ENCODE measurements around the gene RANBP3.
A peak's percentile ranks its signal among the peaks of the same experiment; 100 is the strongest.

The RANBP3 gene

DNA sequence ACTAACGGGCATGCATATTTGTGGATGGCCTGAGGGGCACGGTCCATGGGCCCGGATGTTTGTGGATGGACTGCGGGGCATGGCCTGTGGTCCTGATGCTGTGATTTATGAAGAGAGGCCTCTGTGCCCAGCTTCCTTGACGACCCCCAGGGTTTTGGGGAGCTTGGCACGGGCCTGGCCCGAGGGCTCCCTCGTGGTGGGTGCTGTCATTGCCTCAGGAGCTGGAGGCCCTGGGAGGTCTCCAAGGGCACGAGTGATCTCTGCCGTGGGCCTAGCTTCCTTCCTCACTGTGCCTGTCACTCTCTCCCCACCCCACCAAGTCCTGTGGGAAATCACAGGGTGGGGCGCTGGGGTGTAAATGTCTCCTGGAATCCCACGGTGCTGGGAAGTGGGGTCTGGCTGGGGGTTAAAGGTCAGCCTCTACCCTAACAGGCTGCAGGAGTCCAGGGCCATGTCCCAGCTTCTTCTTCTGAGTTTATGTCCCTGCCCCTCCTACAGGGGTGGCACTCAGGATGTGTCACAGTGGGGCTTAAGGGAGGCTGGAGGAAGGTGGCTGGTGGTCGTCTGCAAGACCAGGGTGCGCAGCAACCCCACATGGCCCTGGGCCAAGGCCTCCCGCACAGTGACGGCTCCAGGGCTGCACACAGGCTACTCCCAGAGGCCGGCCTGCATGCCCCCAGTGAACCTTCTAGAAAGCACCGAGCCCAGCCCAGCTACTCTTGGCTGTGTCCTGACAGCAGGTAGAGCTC is 27.6 kb upstream of the RANBP3 start:
- no peak overlapping the region for H3K27ac ChIP-seq (ENCODE audit: low read depth, low read length)
- H3K4ac ChIP-seq (ENCODE audit: low read depth, low read length): no peak overlapping the region
- peaks cover 3% of the 10 kb centered on the region for H3K9me3 ChIP-seq (ENCODE audit: insufficient read depth, low read depth, low read length)
- H3K36me3 ChIP-seq (ENCODE audit: control insufficient read depth in 1 of 2, insufficient read depth in 2 of 2, low read length in 2 of 2): no peaks in the 10 kb centered on the region
- H3K79me1 ChIP-seq (ENCODE audit: low read length): no peaks in the 10 kb centered on the region
- H3K18ac ChIP-seq (ENCODE audit: low read length): no peak overlapping the region
- H3K23ac ChIP-seq (ENCODE audit: low read length): no peak overlapping the region
- no peak overlapping the region for H3K4me3 ChIP-seq (ENCODE audit: low read depth, low read length)
- H4K8ac ChIP-seq (ENCODE audit: low read depth, low read length): no peak overlapping the region
- no peaks in the 10 kb centered on the region for H3K79me2 ChIP-seq (ENCODE audit: control insufficient read depth, insufficient read depth, low read length, poor library complexity)
- H3K27me3 ChIP-seq (ENCODE audit: insufficient read depth, low read length): no peaks in the 10 kb centered on the region
- H2BK120ac ChIP-seq (ENCODE audit: insufficient read depth, low read length, poor library complexity): no peak overlapping the region
- no peak overlapping the region for H3K14ac ChIP-seq (ENCODE audit: low read length)
- no peak overlapping the region for H2BK12ac ChIP-seq (ENCODE audit: low read length)
- H3K4me1 ChIP-seq (ENCODE audit: control insufficient read depth in 1 of 2, insufficient read depth in 2 of 2, low read length in 2 of 2): no peaks in the 10 kb centered on the region
- H3K9ac ChIP-seq (ENCODE audit: low read length): no peak overlapping the region
- no peak overlapping the region for H3K4me2 ChIP-seq (ENCODE audit: low read length)
- no peak overlapping the region for H4K91ac ChIP-seq (ENCODE audit: low read depth, low read length)
- DNase-seq: no peak
- no peak overlapping the region for H2BK5ac ChIP-seq (ENCODE audit: low read depth, low read length, poor library complexity)
- no peak overlapping the region for H2AK5ac ChIP-seq (ENCODE audit: low read length)
- no peak overlapping the region for H4K12ac ChIP-seq (ENCODE audit: low read depth, low read length)
- no CpG with 5 or more reads among the region's 18 CpGs for WGBS (ENCODE audit: extremely low coverage, insufficient coverage, insufficient read length)
- no peak overlapping the region for H2AFZ ChIP-seq (ENCODE audit: insufficient read depth, low read length, poor library complexity)

DNA sequence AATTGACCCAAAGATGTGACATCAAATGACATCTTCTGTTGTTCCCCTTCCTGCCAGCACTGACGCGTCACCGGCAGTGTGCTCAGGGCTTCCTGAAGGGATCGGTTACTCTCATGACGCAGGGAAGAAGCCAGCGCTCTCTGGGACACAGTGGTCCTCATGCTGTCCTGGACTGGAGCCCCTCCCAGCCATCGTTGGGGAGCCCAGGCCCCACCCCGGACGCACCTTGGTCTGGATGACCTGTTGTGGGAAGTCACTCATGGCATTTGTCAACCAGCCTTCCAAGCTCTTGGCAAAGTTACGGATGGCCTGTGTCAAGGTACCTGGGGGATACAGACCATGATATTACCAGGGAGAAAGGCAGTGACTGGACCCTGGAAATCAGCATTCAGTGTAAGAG is 26.0 kb upstream of the RANBP3 start:
- no peak overlapping the region for H3K18ac ChIP-seq (ENCODE audit: low read length)
- H3K14ac ChIP-seq (ENCODE audit: low read length): no peak overlapping the region
- H3K27me3 ChIP-seq (ENCODE audit: insufficient read depth, low read length): no peaks in the 10 kb centered on the region
- no peaks in the 10 kb centered on the region for H3K79me2 ChIP-seq (ENCODE audit: control insufficient read depth, insufficient read depth, low read length, poor library complexity)
- no peak overlapping the region for H2AFZ ChIP-seq (ENCODE audit: insufficient read depth, low read length, poor library complexity)
- H3K4me2 ChIP-seq (ENCODE audit: low read length): no peak overlapping the region
- no peak overlapping the region for H3K4ac ChIP-seq (ENCODE audit: low read depth, low read length)
- H3K4me3 ChIP-seq (ENCODE audit: low read depth, low read length): peak overlapping the region; percentile 9
- no peak overlapping the region for H4K91ac ChIP-seq (ENCODE audit: low read depth, low read length)
- H4K12ac ChIP-seq (ENCODE audit: low read depth, low read length): no peak overlapping the region
- no peak overlapping the region for H2AK5ac ChIP-seq (ENCODE audit: low read length)
- H4K8ac ChIP-seq (ENCODE audit: low read depth, low read length): no peak overlapping the region
- H3K23ac ChIP-seq (ENCODE audit: low read length): no peak overlapping the region
- H2BK12ac ChIP-seq (ENCODE audit: low read length): no peak overlapping the region
- peaks cover 3% of the 10 kb centered on the region for H3K9me3 ChIP-seq (ENCODE audit: insufficient read depth, low read depth, low read length)
- no peaks in the 10 kb centered on the region for H3K79me1 ChIP-seq (ENCODE audit: low read length)
- no peak for DNase-seq
- H2BK120ac ChIP-seq (ENCODE audit: insufficient read depth, low read length, poor library complexity): no peak overlapping the region
- H3K4me1 ChIP-seq (ENCODE audit: control insufficient read depth in 1 of 2, insufficient read depth in 2 of 2, low read length in 2 of 2): no peaks in the 10 kb centered on the region
- no peak overlapping the region for H2BK5ac ChIP-seq (ENCODE audit: low read depth, low read length, poor library complexity)
- no peak overlapping the region for H3K27ac ChIP-seq (ENCODE audit: low read depth, low read length)
- H3K9ac ChIP-seq (ENCODE audit: low read length): no peak overlapping the region
- no CpG with 5 or more reads among the region's 10 CpGs for WGBS (ENCODE audit: extremely low coverage, insufficient coverage, insufficient read length)
- H3K36me3 ChIP-seq (ENCODE audit: control insufficient read depth in 1 of 2, insufficient read depth in 2 of 2, low read length in 2 of 2): no peaks in the 10 kb centered on the region

DNA sequence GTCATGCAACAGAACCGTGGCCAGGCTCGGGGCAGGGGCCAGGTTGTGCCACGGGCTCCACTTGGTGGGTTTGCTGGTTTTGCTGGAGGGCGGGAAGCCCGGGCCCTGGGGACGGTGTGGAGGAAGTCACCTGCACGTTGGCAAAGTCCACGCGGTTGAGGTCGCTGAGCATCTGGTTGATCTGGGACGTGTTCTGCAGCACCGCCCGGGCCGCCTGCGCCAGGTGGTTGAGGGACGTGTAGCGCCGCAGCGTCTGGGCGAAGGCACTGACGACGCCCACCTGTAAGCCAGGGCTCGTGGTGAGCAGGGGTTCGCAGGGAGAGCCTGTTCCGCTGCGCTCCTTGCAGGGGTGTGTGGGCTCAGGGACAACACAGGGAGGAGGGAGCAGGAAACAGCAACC is 24.7 kb upstream of the RANBP3 start:
- no peak overlapping the region for H3K4me3 ChIP-seq (ENCODE audit: low read depth, low read length)
- H2AFZ ChIP-seq (ENCODE audit: insufficient read depth, low read length, poor library complexity): no peak overlapping the region
- no peak overlapping the region for H2BK5ac ChIP-seq (ENCODE audit: low read depth, low read length, poor library complexity)
- no peak overlapping the region for H3K9ac ChIP-seq (ENCODE audit: low read length)
- no peak overlapping the region for H3K18ac ChIP-seq (ENCODE audit: low read length)
- H2AK5ac ChIP-seq (ENCODE audit: low read length): no peak overlapping the region
- H4K91ac ChIP-seq (ENCODE audit: low read depth, low read length): no peak overlapping the region
- H4K8ac ChIP-seq (ENCODE audit: low read depth, low read length): no peak overlapping the region
- no CpG with 5 or more reads among the region's 26 CpGs for whole genome bisulfite sequencing (ENCODE audit: extremely low coverage, insufficient coverage, insufficient read length)
- no peak overlapping the region for H3K4ac ChIP-seq (ENCODE audit: low read depth, low read length)
- no peak overlapping the region for H4K12ac ChIP-seq (ENCODE audit: low read depth, low read length)
- H3K14ac ChIP-seq (ENCODE audit: low read length): no peak overlapping the region
- no peak overlapping the region for H3K23ac ChIP-seq (ENCODE audit: low read length)
- H3K79me1 ChIP-seq (ENCODE audit: low read length): no peaks in the 10 kb centered on the region
- no peaks in the 10 kb centered on the region for H3K4me1 ChIP-seq (ENCODE audit: control insufficient read depth in 1 of 2, insufficient read depth in 2 of 2, low read length in 2 of 2)
- no peak overlapping the region for H2BK120ac ChIP-seq (ENCODE audit: insufficient read depth, low read length, poor library complexity)
- H3K79me2 ChIP-seq (ENCODE audit: control insufficient read depth, insufficient read depth, low read length, poor library complexity): no peaks in the 10 kb centered on the region
- no peak overlapping the region for H3K27ac ChIP-seq (ENCODE audit: low read depth, low read length)
- peaks cover 3% of the 10 kb centered on the region for H3K9me3 ChIP-seq (ENCODE audit: insufficient read depth, low read depth, low read length)
- DNase-seq: no peak
- H3K36me3 ChIP-seq (ENCODE audit: control insufficient read depth in 1 of 2, insufficient read depth in 2 of 2, low read length in 2 of 2): no peaks in the 10 kb centered on the region
- no peak overlapping the region for H3K4me2 ChIP-seq (ENCODE audit: low read length)
- no peaks in the 10 kb centered on the region for H3K27me3 ChIP-seq (ENCODE audit: insufficient read depth, low read length)
- H2BK12ac ChIP-seq (ENCODE audit: low read length): no peak overlapping the region

DNA sequence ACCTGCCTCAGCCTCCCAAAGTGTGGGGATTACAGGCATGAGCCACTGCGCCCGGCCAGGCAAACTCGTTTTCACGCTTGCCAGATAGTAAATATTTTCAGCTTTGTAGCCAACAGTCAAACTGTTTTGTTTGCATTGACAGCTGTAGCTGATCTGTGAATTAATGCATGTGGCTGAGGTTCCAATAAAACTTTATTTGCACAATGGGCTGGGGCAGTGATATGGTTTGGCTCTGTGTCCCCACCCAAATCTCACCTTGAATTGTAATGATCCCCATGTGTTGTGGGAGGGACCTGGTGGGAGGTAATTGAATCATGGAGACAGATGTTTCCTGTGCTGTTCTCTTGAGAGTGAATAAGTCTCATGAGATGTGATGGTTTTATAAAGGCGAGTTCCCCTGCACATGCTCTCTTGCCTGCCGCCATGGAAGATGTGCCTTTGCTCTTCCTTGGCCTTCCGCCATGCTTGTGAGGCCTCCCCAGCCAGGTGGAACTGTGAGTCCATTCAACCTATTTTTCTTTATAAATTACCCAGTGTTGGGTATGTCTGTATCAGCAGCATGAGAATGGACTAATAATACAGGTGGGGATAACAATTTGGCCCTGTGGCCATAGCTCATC is 22.4 kb upstream of the RANBP3 start:
- Histone ChIP-seq H3K79me2 (ENCODE audit: control insufficient read depth, insufficient read depth, low read length, poor library complexity) (no peaks in the 10 kb centered on the region), H3K9me3 (ENCODE audit: insufficient read depth, low read depth, low read length) (peaks cover 3% of the 10 kb centered on the region), H4K12ac (ENCODE audit: low read depth, low read length) (no peak overlapping the region), H4K91ac (ENCODE audit: low read depth, low read length) (no peak overlapping the region), H2BK12ac (ENCODE audit: low read length) (no peak overlapping the region), H3K4ac (ENCODE audit: low read depth, low read length) (no peak overlapping the region), H3K14ac (ENCODE audit: low read length) (no peak overlapping the region), H3K4me1 (ENCODE audit: control insufficient read depth in 1 of 2, insufficient read depth in 2 of 2, low read length in 2 of 2) (no peaks in the 10 kb centered on the region), H3K27ac (ENCODE audit: low read depth, low read length) (no peak overlapping the region), H3K36me3 (ENCODE audit: control insufficient read depth in 1 of 2, insufficient read depth in 2 of 2, low read length in 2 of 2) (no peaks in the 10 kb centered on the region), H2AK5ac (ENCODE audit: low read length) (no peak overlapping the region), H4K8ac (ENCODE audit: low read depth, low read length) (no peak overlapping the region), H3K4me3 (ENCODE audit: low read depth, low read length) (no peak overlapping the region), H3K23ac (ENCODE audit: low read length) (no peak overlapping the region), H3K4me2 (ENCODE audit: low read length) (no peak overlapping the region), H3K27me3 (ENCODE audit: insufficient read depth, low read length) (no peaks in the 10 kb centered on the region), H2AFZ (ENCODE audit: insufficient read depth, low read length, poor library complexity) (no peak overlapping the region), H3K79me1 (ENCODE audit: low read length) (no peaks in the 10 kb centered on the region), H2BK120ac (ENCODE audit: insufficient read depth, low read length, poor library complexity) (no peak overlapping the region), H3K18ac (ENCODE audit: low read length) (no peak overlapping the region), H2BK5ac (ENCODE audit: low read depth, low read length, poor library complexity) (no peak overlapping the region), H3K9ac (ENCODE audit: low read length) (no peak overlapping the region)
- no CpG with 5 or more reads among the region's 7 CpGs for WGBS (ENCODE audit: extremely low coverage, insufficient coverage, insufficient read length)
- no peak for DNase-seq

Measured in trophoblast cell (in vitro differentiated cells and primary cell).